SK-N-SH treated with all-trans-retinoic acid at 6 μM for 48 hours (cell line): ENCODE results near the gene SLC47A2.

ENCODE experiments used
- BACH2 ChIP-seq: fragments of 250-450 bp; sonication (Bioruptor Pico); IDR thresholded peaks from 2 replicates; pipeline ENCODE4 v1.9.0; 2021; ENCODE audit warnings: mild to moderate bottlenecking, borderline replicate concordance
- CSDC2 ChIP-seq: fragments of 250-450 bp; sonication (Bioruptor Pico); IDR thresholded peaks from 2 replicates; pipeline ENCODE4 v1.5.0; 2020; ENCODE audit warnings: mild to moderate bottlenecking, moderate library complexity
- RARB ChIP-seq: fragments of 250-450 bp; sonication (Bioruptor Pico); IDR thresholded peaks from 2 replicates; pipeline ENCODE4 v1.8.0; 2021; ENCODE audit warnings: mild to moderate bottlenecking, moderate library complexity
- SNAI2 ChIP-seq: fragments of 250-450 bp; sonication (Bioruptor Pico); IDR thresholded peaks from 2 replicates; pipeline ENCODE4 v1.5.0; 2020; ENCODE audit warnings: mild to moderate bottlenecking, moderate library complexity
- TCF4 ChIP-seq: fragments of 250-450 bp; sonication (Bioruptor Pico); IDR thresholded peaks from 2 replicates; pipeline ENCODE4 v1.8.0; 2021; ENCODE audit warnings: mild to moderate bottlenecking, moderate library complexity, borderline replicate concordance
- TOX ChIP-seq: fragments of 250-450 bp; sonication (Bioruptor Pico); IDR thresholded peaks from 2 replicates; pipeline ENCODE4 v1.8.0; 2021; ENCODE audit warnings: mild to moderate bottlenecking, moderate library complexity, borderline replicate concordance
- ZC3H10 ChIP-seq: fragments of 250-450 bp; sonication (Bioruptor Pico); IDR thresholded peaks from 2 replicates; pipeline ENCODE4 v1.5.1; 2021; ENCODE audit warnings: mild to moderate bottlenecking, moderate library complexity
- ZFP3 ChIP-seq: fragments of 250-450 bp; sonication (Bioruptor Pico); IDR thresholded peaks from 2 replicates; pipeline ENCODE4 v1.5.0; 2020; ENCODE audit warnings: mild to moderate bottlenecking, moderate library complexity
- ZFP30 ChIP-seq: fragments of 450-650 bp; formaldehyde crosslinking; IDR thresholded peaks from 2 replicates; pipeline ENCODE4 v1.5.0; 2022; ENCODE audit warnings: mild to moderate bottlenecking, moderate library complexity
- ZNF70 ChIP-seq: fragments of 450-650 bp; formaldehyde crosslinking; IDR thresholded peaks from 2 replicates; pipeline ENCODE4 v1.5.0; 2020; ENCODE audit warnings: mild to moderate bottlenecking, moderate library complexity
- ZNF8 ChIP-seq: fragments of 450-650 bp; formaldehyde crosslinking; IDR thresholded peaks from 2 replicates; pipeline ENCODE4 v1.5.0; 2020; ENCODE audit warnings: mild to moderate bottlenecking, moderate library complexity
- TF ChIP-seq, protein P1 (sequence below): fragments of 250-450 bp; sonication (Bioruptor Pico); IDR thresholded peaks from 2 replicates; pipeline ENCODE4 v1.8.0; 2021; ENCODE audit warnings: low read depth, mild to moderate bottlenecking, moderate library complexity, borderline replicate concordance

DNA sequence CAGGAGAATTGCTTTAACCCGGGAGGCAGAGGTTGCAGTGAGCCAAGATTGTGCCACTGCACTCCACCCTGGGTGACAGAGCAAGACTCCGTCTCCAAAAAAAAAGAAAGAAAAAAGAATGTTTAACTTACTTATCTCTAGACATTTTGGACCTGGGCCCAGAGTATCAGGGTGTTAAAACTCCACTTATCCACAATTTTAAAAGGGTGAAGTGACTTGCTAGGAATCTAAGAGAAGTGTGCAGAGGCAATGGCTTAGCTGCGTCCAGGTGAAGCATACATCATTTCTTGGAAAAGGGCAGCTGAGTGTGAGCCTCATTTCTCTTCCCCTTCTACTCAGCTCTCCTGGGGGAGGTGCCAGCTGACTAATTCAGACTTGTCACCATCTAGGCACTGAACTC, 42.8 kb downstream of the SLC47A2 start:
- TF ChIP-seq ZFP30 = no peak
- no peak for TF ChIP-seq ZNF8 (CRISPR knock-in tag)
- TF ChIP-seq, protein P1, sequence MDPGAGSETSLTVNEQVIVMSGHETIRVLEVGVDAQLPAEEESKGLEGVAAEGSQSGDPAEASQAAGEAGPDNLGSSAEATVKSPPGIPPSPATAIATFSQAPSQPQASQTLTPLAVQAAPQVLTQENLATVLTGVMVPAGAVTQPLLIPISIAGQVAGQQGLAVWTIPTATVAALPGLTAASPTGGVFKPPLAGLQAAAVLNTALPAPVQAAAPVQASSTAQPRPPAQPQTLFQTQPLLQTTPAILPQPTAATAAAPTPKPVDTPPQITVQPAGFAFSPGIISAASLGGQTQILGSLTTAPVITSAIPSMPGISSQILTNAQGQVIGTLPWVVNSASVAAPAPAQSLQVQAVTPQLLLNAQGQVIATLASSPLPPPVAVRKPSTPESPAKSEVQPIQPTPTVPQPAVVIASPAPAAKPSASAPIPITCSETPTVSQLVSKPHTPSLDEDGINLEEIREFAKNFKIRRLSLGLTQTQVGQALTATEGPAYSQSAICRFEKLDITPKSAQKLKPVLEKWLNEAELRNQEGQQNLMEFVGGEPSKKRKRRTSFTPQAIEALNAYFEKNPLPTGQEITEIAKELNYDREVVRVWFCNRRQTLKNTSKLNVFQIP (CRISPR knock-in tag) = no peak
- no peak for TF ChIP-seq TOX (CRISPR knock-in tag)
- no peak for TF ChIP-seq SNAI2
- no peak for TF ChIP-seq ZNF70 (CRISPR knock-in tag)
- no peak for TF ChIP-seq TCF4 (CRISPR knock-in tag)
- TF ChIP-seq RARB = no peak
- no peak for TF ChIP-seq ZC3H10
- no peak for TF ChIP-seq CSDC2 (CRISPR knock-in tag)
- no peak for TF ChIP-seq BACH2 (CRISPR knock-in tag)
- TF ChIP-seq ZFP3 (CRISPR knock-in tag) = no peak
